GDM1 (cell line): Measurements from ENCODE around the gene SHLD2.
"Not testable (repeated sequence)": the region's sequence is repeated elsewhere in the genome, so short reads cannot be mapped to it uniquely, and the experiment has no call there.

Source experiments
- DNase-seq: peaks from one replicate; lab custom pipeline; 2025; lab: John Stamatoyannopoulos, UW

Gene SHLD2

GRCh38 chr10:87216120-87216519, 121.1 kb downstream of the SHLD2 start:
- peak; percentile 50 for DNase-seq

DNA sequence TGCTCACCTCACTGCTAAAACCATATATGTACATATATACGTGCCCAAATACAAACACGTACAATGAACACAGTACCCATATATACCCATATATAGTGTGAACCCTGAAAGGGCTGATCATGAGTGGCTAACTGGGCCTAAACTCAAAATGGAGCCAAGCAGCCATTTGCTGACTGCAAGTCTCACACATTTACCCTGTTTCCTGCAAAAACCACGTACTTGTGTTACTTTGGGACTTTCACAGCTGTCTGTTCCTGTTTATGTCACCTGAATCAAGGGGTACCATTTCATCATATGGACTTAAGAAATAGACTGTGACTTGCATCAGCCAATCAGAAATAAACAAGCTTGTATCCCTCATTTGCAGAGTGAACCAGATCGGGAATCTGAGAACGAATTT, 124.4 kb downstream of the SHLD2 start:
- not testable (repeated sequence) for DNase-seq

DNA sequence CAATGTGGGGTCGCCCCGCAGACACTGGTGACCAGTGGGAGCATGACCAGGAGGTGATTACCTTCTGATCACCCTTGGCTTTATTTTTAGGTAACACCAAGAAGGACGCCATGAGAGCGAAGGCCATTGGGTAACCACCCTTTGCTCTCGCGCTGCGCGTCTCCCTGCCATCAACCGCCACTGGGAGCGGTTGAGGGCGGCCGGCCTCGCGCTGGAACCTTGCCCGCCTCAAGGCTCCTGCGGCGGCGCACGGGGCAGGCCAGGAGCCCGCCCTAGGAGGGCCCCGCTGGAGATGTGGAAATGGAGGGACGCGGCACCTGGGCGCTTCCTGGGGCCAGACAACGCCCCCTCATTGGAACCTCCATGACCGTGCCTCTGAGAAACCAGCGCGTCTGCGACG, 127.8 kb downstream of the SHLD2 start:
- not testable (repeated sequence) for DNase-seq

GRCh38 chr10:87225148-87225547, 130.1 kb downstream of the SHLD2 start, which contains the start of gene NUTM2A:
NUTM2A (plus strand) TSS chr10:87225448; CDS start chr10:87225831, 383 bp downstream.
- DNase-seq, result not testable (repeated sequence)

DNA sequence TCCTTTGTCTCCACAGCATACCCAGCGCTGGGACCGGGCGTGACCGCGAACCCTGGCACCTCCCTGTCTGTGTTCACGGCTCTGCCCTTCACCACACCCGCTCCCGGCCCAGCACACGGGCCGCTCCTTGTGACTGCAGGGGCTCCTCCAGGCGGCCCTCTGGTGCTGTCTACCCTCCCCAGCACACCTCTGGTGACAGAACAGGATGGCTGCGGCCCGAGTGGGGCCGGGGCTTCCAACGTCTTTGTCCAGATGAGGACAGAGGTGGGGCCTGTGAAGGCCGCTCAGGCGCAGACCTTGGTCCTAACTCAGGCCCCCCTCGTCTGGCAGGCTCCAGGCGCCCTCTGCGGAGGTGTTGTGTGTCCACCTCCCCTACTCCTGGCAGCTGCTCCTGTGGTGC, 133.2 kb downstream of the SHLD2 start:
- DNase-seq, result not testable (repeated sequence)

GRCh38 chr10:87229211-87229610, 134.2 kb downstream of the SHLD2 start:
- not testable (repeated sequence) for DNase-seq

DNA sequence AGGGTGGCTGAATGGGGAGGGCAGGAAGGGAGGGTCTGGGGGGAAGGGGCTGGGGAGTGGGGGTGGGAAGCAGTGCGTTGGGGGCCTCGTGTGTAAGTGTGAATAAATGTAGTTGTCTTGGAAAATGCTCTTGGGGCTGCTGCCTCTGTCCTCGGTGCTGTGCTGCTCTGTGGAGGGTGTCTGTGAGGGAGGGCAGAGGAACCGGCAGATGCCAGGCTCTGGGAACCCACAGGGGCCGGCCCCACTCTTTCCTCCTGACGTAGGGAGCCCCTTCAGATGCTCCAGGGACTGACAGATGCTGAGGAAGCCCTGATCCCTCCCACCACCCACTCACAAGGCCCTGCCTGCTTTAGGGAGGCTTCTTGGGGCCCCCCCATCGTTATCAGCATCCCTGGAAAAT, 139.8 kb downstream of the SHLD2 start:
- not testable (repeated sequence) for DNase-seq

DNA sequence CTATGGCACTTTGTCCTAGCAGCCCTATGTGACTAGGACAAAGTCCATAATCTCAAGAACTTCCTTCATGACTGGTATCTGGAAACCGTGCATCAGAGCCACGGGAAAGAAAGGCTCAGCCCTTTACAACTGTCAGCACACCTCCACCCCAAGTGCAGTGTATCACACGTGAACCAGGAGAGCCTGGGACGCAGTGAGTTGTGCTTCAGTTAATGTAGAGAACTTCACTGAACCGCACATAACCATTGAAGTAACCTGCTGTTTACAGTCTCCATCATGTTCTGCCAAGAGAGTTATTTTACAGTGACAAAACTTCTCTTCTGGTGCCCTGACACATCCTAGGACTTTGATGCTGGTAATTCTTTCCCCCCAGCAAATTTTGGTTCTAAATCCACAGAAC, 142.2 kb downstream of the SHLD2 start:
- not testable (repeated sequence) for DNase-seq

GRCh38 chr10:87239346-87239808, 144.4 kb downstream of the SHLD2 start:
- not testable (repeated sequence) for DNase-seq
